ENCODE results near the gene TRIP4.

TRIP4 gene

DNA sequence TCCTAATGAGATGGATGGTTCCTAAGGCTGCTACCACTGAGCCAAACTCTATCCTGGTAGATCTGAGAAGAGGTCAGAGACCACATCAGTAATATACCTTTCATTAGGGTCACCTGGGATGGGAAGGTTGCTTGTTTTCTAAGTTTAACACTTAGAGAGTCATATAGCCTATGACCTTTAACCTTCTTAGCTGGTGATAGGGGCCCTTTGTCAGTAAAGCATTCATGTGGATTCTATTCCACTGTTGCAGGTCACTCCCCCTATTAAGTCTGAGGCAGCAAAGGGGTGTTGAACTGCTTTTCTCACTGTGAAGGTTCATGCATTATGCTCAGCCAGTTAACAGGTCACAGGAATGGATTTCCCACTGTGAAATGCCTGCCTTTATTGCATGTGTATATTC, 66.6 kb downstream of the TRIP4 start:
- TF ChIP-seq, protein P1, sequence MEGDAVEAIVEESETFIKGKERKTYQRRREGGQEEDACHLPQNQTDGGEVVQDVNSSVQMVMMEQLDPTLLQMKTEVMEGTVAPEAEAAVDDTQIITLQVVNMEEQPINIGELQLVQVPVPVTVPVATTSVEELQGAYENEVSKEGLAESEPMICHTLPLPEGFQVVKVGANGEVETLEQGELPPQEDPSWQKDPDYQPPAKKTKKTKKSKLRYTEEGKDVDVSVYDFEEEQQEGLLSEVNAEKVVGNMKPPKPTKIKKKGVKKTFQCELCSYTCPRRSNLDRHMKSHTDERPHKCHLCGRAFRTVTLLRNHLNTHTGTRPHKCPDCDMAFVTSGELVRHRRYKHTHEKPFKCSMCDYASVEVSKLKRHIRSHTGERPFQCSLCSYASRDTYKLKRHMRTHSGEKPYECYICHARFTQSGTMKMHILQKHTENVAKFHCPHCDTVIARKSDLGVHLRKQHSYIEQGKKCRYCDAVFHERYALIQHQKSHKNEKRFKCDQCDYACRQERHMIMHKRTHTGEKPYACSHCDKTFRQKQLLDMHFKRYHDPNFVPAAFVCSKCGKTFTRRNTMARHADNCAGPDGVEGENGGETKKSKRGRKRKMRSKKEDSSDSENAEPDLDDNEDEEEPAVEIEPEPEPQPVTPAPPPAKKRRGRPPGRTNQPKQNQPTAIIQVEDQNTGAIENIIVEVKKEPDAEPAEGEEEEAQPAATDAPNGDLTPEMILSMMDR (IDR thresholded peaks at IDR 0.05; ENCODE audit: low read length), result no peak
- TF ChIP-seq EZH2 (IDR thresholded peaks at IDR 0.05; ENCODE audit: borderline replicate concordance, low read length), result no peak
- H3K9ac ChIP-seq (ENCODE audit: low read length), result no peak overlapping the region
- peak overlapping the region; percentile 90 for H3K27ac ChIP-seq (ENCODE audit: low read depth, low read length, poor library complexity, severe bottlenecking)
- H3K9me2 ChIP-seq (ENCODE audit: low read depth, low read length), result no peaks in the 10 kb centered on the region
- H3K4me3 ChIP-seq (ENCODE audit: low read depth, low read length, poor library complexity, severe bottlenecking), result no peak overlapping the region
- H3K36me3 ChIP-seq (ENCODE audit: insufficient read depth, low read length), result no peaks in the 10 kb centered on the region
- H3K27me3 ChIP-seq (ENCODE audit: insufficient read depth, low read length), result no peaks in the 10 kb centered on the region
- no peaks in the 10 kb centered on the region for H3K9me3 ChIP-seq (ENCODE audit: low read length)
- H3K4me1 ChIP-seq (ENCODE audit: insufficient read depth, low read length, severe bottlenecking), result peaks cover 51% of the 10 kb centered on the region
- no peak overlapping the region for H3K4me2 ChIP-seq (ENCODE audit: low read length)
- 0 out of 2 replicates have a peak, but pooled peaks cover 5% of the 10 kb centered on the region for H3F3A ChIP-seq (ENCODE audit: insufficient read depth, low read length)
- H4K20me1 ChIP-seq (ENCODE audit: insufficient read depth, low read length), result no peaks in the 10 kb centered on the region
- no peak overlapping the region for H2AFZ ChIP-seq (ENCODE audit: low read length)
- H3K79me2 ChIP-seq (ENCODE audit: insufficient read depth, low read length), result no peaks in the 10 kb centered on the region

DNA sequence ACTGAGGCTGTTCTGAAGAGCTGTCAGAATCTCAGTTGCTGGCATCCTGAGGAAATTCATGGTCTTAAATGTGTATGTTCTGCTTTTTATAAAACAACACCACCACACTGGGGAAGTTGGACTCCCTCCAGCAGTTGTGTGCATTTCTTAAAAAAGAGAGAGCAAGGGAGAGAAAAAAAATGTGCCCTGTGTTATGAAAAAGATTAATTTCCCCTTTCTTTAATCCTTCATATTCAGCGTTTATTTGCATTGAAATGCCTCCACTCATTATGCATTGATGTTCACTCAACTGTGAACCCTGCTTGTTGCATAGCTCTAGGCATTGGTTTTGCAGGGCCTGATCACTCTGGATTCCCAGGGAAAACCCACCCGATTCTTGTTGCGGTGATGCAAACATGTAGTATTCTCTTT, 68.3 kb downstream of the TRIP4 start:
- Histone ChIP-seq H4K20me1 (ENCODE audit: insufficient read depth, low read length) (no peaks in the 10 kb centered on the region), H3K27ac (ENCODE audit: low read depth, low read length, poor library complexity, severe bottlenecking) (peak overlapping the region; percentile 90), H3K27me3 (ENCODE audit: insufficient read depth, low read length) (no peaks in the 10 kb centered on the region), H3K9ac (ENCODE audit: low read length) (peak overlapping the region; percentile 48), H3K4me3 (ENCODE audit: low read depth, low read length, poor library complexity, severe bottlenecking) (peak overlapping the region; percentile 32), H3F3A (ENCODE audit: insufficient read depth, low read length) (0 out of 2 replicates have a peak, but pooled peaks cover 5% of the 10 kb centered on the region), H3K36me3 (ENCODE audit: insufficient read depth, low read length) (no peaks in the 10 kb centered on the region), H3K4me1 (ENCODE audit: insufficient read depth, low read length, severe bottlenecking) (peaks cover 62% of the 10 kb centered on the region), H3K9me2 (ENCODE audit: low read depth, low read length) (no peaks in the 10 kb centered on the region), H3K79me2 (ENCODE audit: insufficient read depth, low read length) (no peaks in the 10 kb centered on the region), H3K4me2 (ENCODE audit: low read length) (peak overlapping the region; percentile 60), H2AFZ (ENCODE audit: low read length) (no peak overlapping the region), H3K9me3 (ENCODE audit: low read length) (no peaks in the 10 kb centered on the region)
- TF ChIP-seq, protein P1 (IDR thresholded peaks at IDR 0.05; ENCODE audit: low read length), result no peak
- no peak for TF ChIP-seq EZH2 (IDR thresholded peaks at IDR 0.05; ENCODE audit: borderline replicate concordance, low read length)

DNA sequence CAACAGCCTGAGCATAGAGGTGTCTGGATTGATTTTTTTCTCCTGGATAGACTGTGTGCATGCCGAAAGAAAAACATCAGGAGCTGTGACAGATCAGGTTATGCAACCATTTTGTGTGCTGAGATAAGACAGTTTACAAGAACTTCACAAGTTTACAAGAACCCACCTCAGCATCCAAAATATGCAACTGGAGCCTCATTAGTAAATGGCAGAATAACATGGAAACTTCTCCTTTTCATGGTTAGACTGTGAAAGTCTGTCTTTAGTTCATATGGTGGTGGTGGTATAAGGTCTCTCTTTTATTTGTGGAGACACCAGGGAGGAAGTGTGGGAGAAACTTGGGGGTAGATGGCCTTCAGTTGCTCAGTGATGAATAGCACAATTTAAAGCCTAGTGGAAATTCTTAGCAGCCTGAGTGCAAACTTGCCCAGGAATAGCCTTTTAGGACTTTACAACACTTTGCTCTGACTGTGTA, 69.0 kb downstream of the TRIP4 start:
- H3K4me3 ChIP-seq (ENCODE audit: low read depth, low read length, poor library complexity, severe bottlenecking), result peak overlapping the region; percentile 7
- H3K4me2 ChIP-seq (ENCODE audit: low read length), result peak overlapping the region; percentile 60
- H3K4me1 ChIP-seq (ENCODE audit: insufficient read depth, low read length, severe bottlenecking), result peaks cover 66% of the 10 kb centered on the region
- H3K9ac ChIP-seq (ENCODE audit: low read length), result peak overlapping the region; percentile 1; the same call in 1 of the 2 replicates
- no peaks in the 10 kb centered on the region for H4K20me1 ChIP-seq (ENCODE audit: insufficient read depth, low read length)
- H2AFZ ChIP-seq (ENCODE audit: low read length), result no peak overlapping the region
- H3K27me3 ChIP-seq (ENCODE audit: insufficient read depth, low read length), result no peaks in the 10 kb centered on the region
- 0 out of 2 replicates have a peak, but pooled peaks cover 5% of the 10 kb centered on the region for H3F3A ChIP-seq (ENCODE audit: insufficient read depth, low read length)
- peaks cover 5% of the 10 kb centered on the region for H3K79me2 ChIP-seq (ENCODE audit: insufficient read depth, low read length)
- peak overlapping the region; percentile 90 for H3K27ac ChIP-seq (ENCODE audit: low read depth, low read length, poor library complexity, severe bottlenecking)
- no peaks in the 10 kb centered on the region for H3K36me3 ChIP-seq (ENCODE audit: insufficient read depth, low read length)
- H3K9me3 ChIP-seq (ENCODE audit: low read length), result no peaks in the 10 kb centered on the region
- TF ChIP-seq, protein P1 (IDR thresholded peaks at IDR 0.05; ENCODE audit: low read length), result no peak
- TF ChIP-seq EZH2 (IDR thresholded peaks at IDR 0.05; ENCODE audit: borderline replicate concordance, low read length), result no peak
- no peaks in the 10 kb centered on the region for H3K9me2 ChIP-seq (ENCODE audit: low read depth, low read length)
